Left ventricle myocardium inferior (tissue), 1 donor: ENCODE data around the gene SMARCD3. TPM values are rescaled to one million over a fixed set of nuclear protein-coding genes. Genes with fewer than 3 reads are reported as not detected.

ENCODE experiments used
- DNase-seq: peaks from one replicate; pipeline ENCODE4 v3.0.0-alpha.2; 2020
- H3K27ac ChIP-seq: fragments of 200-600 bp; replicated peaks from 2 replicates; pipeline ENCODE4 v1.8.0; 2021
- H3K27me3 ChIP-seq: fragments of 200-600 bp; 2 replicates; pipeline ENCODE4 v1.8.0; 2021; ENCODE audit warnings: low read depth
- H3K36me3 ChIP-seq: fragments of 200-600 bp; 2 replicates; pipeline ENCODE4 v1.8.0; 2021
- H3K4me1 ChIP-seq: fragments of 200-600 bp; 2 replicates; pipeline ENCODE4 v1.8.0; 2021
- H3K4me3 ChIP-seq: fragments of 200-600 bp; 2 replicates; pipeline ENCODE4 v1.8.0; 2021; ENCODE audit warnings: mild to moderate bottlenecking, moderate library complexity
- H3K9me3 ChIP-seq: fragments of 200-600 bp; replicated peaks from 2 replicates; pipeline ENCODE4 v1.8.0; 2021
- intact Hi-C: fragments of 100-400 bp; cut with micrococcal nuclease; formaldehyde crosslinking; loops from one replicate; pipeline ENCODE4 v1.11.0; 2022
- total RNA-seq: library from RNA; stranded (reverse); fragmentation: NEBNext Ultra II Directional; extraction: Animal tissue kit (Norgen Biotek cat#: 25700); gene quantifications from one replicate; pipeline ENCODE4 v1.2.1, GENCODE V29; 2021
- TF ChIP-seq, protein P1 (sequence below): fragments of 200-600 bp; IDR thresholded peaks from 2 replicates; pipeline ENCODE4 v1.8.0; 2021; ENCODE audit warnings: antibody characterized with exemption, mild to moderate bottlenecking, borderline replicate concordance
- donor health status: DM: no; HTN: yes; CAD: no; lungs with severe emphysema.

The SMARCD3 gene
- total RNA-seq, 1 donor from 2014 or later = 104 TPM

DNA sequence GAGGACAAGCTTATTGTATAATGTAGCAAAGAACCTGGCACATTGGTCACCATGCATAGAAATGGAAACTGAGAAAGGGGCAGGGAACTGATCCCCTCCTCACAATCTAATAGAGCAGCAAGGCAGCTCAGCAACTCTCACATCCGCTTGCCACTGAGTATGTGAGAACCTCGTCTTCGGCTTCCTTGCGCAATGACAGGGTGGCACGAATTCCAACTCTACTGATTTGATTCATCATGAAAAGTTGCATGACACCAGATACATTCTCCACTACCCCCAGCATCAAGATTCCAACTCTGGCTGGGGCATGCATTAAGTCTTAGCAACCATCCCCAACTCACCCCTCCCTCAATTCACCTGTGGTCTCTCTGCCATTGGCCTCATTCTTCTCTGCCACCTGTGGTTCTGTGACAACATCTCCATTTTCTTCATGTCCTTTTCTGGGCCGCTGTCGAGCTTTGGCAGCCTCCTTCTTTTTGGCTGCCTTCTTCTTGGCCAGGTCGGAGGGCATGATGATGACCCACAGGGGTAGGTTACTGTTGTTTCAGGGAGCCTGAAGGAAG, 22.5 kb downstream of the SMARCD3 start:
- TF ChIP-seq, protein P1, sequence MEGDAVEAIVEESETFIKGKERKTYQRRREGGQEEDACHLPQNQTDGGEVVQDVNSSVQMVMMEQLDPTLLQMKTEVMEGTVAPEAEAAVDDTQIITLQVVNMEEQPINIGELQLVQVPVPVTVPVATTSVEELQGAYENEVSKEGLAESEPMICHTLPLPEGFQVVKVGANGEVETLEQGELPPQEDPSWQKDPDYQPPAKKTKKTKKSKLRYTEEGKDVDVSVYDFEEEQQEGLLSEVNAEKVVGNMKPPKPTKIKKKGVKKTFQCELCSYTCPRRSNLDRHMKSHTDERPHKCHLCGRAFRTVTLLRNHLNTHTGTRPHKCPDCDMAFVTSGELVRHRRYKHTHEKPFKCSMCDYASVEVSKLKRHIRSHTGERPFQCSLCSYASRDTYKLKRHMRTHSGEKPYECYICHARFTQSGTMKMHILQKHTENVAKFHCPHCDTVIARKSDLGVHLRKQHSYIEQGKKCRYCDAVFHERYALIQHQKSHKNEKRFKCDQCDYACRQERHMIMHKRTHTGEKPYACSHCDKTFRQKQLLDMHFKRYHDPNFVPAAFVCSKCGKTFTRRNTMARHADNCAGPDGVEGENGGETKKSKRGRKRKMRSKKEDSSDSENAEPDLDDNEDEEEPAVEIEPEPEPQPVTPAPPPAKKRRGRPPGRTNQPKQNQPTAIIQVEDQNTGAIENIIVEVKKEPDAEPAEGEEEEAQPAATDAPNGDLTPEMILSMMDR = no peak

DNA sequence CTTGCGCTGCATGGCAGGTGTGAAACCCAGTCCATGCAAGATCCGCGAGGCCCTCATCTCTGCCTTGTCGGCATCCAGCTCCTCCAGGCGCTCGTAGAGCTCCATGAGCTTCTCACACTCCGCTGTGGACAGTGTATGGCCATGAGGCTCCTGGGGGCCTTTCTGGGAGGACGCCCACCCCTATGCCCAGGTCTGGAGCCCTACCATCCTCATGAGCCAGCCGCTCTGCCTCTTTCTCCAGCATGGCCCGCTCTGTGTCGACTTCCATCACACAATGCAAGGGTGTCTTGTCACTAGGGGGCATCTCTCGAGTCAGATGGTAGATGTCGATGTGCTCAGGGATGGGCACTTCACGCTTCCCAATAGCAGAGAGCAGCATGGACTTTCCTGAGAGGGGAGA, 24.8 kb downstream of the SMARCD3 start:
- Histone ChIP-seq H3K36me3 (peaks cover 63% of the 10 kb centered on the region), H3K4me1 (peaks cover 27% of the 10 kb centered on the region), H3K27me3 (no peaks in the 10 kb centered on the region), H3K9me3 (no peaks in the 10 kb centered on the region), H3K4me3 (no peak overlapping the region), H3K27ac (no peak overlapping the region)
- intact Hi-C loops = no loop called here
- TF ChIP-seq, protein P1 = no peak
- DNase-seq = no peak

More for the DNA sequence above, 22.5 kb downstream of the SMARCD3 start:
- peaks cover 28% of the 10 kb centered on the region for H3K4me1 ChIP-seq
- no peaks in the 10 kb centered on the region for H3K9me3 ChIP-seq
- no peak overlapping the region for H3K27ac ChIP-seq
- DNase-seq = no peak
- peaks cover 40% of the 10 kb centered on the region for H3K36me3 ChIP-seq
- H3K4me3 ChIP-seq = peak overlapping the region; percentile 93
- intact Hi-C loops = no loop called here
- no peaks in the 10 kb centered on the region for H3K27me3 ChIP-seq

DNA sequence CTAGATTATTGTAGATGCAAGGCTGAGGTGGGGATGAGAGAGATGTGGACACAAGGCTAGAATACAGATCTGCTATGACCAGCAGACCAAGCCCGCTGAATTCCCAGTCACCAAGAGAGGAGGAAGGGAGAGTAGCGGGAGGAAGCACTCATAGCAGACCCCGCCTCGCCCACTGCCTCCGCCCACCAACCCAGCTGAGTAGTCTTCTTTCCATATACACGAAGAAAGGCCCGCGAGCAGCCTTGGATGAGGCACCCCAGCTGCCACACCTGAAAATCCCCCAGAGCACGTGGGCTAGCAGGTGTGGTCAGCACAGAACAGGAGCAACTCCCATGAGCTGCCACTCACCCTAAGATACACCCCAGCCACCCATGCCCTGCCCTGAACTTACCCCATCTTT, 30.3 kb downstream of the SMARCD3 start:
- Histone ChIP-seq H3K4me3 (no peak overlapping the region), H3K27me3 (no peaks in the 10 kb centered on the region), H3K36me3 (peaks cover 100% of the 10 kb centered on the region), H3K27ac (no peak overlapping the region), H3K9me3 (no peaks in the 10 kb centered on the region), H3K4me1 (no peaks in the 10 kb centered on the region)
- DNase-seq = no peak
- TF ChIP-seq, protein P1 = no peak
- intact Hi-C loops = no loop called here

DNA sequence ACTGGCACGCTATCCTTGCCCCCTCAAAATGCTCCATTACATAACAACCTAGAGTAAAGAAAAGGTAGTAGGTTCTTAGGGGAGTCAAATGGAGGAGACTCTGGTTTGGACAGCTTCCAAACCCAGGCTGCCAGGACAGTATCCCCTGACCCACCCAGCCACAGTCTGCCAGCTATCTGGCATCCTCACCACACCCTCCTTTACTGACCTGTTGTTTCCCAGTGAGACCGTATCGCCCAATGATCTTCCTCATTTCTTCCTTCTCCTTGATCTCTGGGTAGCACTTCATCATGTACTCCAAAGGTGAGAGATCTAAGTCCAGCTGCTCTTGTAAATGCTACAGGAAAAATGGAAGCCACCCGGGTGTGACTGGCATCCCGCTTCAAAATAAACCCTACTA, 33.1 kb downstream of the SMARCD3 start:
- peaks cover 73% of the 10 kb centered on the region for H3K36me3 ChIP-seq

DNA sequence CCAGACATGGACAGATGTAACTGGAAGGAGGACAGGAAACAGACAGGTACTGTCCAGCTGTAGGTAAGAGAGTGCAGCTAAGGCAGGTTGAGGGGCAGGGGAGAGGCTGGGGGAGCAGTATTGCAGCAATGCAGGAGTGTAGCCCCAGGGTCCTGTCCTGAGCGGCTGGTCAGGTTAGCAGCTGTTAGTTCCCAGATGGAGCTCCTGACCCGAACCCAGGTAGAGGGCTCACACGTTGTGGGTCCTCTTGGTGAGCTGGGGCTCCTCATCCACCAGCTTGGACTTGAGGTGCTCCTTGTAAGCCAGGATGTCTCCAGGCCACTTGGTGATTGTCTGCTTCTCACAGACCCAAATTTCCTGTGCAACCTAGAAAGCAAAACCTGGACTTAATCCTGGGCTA, 34.7 kb downstream of the SMARCD3 start:
- Histone ChIP-seq H3K27me3 (no peaks in the 10 kb centered on the region), H3K9me3 (no peaks in the 10 kb centered on the region), H3K4me1 (no peaks in the 10 kb centered on the region), H3K4me3 (no peak overlapping the region), H3K27ac (no peak overlapping the region), H3K36me3 (peaks cover 58% of the 10 kb centered on the region)
- intact Hi-C loops = no loop called here
- no peak for DNase-seq
- TF ChIP-seq, protein P1 = no peak

More for the DNA sequence above, 33.1 kb downstream of the SMARCD3 start:
- H3K27me3 ChIP-seq = no peaks in the 10 kb centered on the region
- H3K9me3 ChIP-seq = no peaks in the 10 kb centered on the region
- no peak overlapping the region for H3K4me3 ChIP-seq
- no peak overlapping the region for H3K27ac ChIP-seq
- DNase-seq = no peak
- TF ChIP-seq, protein P1 = no peak
- H3K4me1 ChIP-seq = no peaks in the 10 kb centered on the region
- intact Hi-C loops = no loop called here
